Measurements from ENCODE around the gene RBM47.

GRCh38 chr4:40645586-40645985 lies 15.9 kb upstream of the RBM47 start:
- TF ChIP-seq CTCF (IDR thresholded peaks at IDR 0.05; ENCODE audit: poor library complexity, severe bottlenecking) (no peak), SMC3 (conservative IDR thresholded peaks at IDR 0.05; ENCODE audit: poor library complexity) (no peak)

All from neural cell (in vitro differentiated cells).